Neural progenitor cell (in vitro differentiated cells): Measurements from ENCODE around the gene ARV1.

ENCODE experiments used
- EZH2 ChIP-seq: fragments of 200-600 bp; sonication (generic); IDR thresholded peaks from 2 replicates; pipeline ENCODE4 v1.6.1; 2017; ENCODE audit warnings: antibody characterized with exemption, mild to moderate bottlenecking, moderate library complexity
- EZH2phosphoT487 ChIP-seq: fragments of 200-600 bp; sonication (generic); IDR thresholded peaks from 2 replicates; pipeline ENCODE4 v1.6.1; 2017; ENCODE audit warnings: antibody characterized with exemption
- TF ChIP-seq, protein P1 (sequence below): fragments of 200-600 bp; sonication (generic); IDR thresholded peaks from 2 replicates; pipeline ENCODE4 v1.5.1; 2017; ENCODE audit warnings: antibody characterized with exemption, mild to moderate bottlenecking

DNA sequence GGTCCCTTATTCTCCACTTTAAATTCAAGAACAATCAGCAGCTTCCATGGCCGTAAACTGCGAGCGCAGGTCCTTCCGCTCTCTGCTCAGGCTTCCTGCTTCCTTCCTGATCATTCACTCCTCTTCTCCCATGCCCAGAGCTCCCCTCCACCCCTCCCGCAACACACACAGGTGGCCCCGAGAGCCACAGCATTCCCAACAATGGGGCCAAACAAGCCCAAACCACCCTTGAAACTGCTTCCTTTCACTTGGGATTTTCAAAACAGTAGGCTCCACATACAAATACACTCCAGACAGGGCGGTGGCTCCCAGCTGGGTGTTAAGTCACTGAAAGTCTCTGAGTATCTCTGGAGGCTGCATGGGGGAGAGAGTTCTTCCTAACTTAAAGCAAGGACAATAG is 49.8 kb downstream of the ARV1 start:
- TF ChIP-seq EZH2 (no peak), EZH2phosphoT487 (no peak)
- TF ChIP-seq, protein P1, sequence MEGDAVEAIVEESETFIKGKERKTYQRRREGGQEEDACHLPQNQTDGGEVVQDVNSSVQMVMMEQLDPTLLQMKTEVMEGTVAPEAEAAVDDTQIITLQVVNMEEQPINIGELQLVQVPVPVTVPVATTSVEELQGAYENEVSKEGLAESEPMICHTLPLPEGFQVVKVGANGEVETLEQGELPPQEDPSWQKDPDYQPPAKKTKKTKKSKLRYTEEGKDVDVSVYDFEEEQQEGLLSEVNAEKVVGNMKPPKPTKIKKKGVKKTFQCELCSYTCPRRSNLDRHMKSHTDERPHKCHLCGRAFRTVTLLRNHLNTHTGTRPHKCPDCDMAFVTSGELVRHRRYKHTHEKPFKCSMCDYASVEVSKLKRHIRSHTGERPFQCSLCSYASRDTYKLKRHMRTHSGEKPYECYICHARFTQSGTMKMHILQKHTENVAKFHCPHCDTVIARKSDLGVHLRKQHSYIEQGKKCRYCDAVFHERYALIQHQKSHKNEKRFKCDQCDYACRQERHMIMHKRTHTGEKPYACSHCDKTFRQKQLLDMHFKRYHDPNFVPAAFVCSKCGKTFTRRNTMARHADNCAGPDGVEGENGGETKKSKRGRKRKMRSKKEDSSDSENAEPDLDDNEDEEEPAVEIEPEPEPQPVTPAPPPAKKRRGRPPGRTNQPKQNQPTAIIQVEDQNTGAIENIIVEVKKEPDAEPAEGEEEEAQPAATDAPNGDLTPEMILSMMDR, result no peak
